COLO829 (cell line): ENCODE data around the gene SPRING1.

Source experiments
- DNase-seq: peaks from one replicate; pipeline ENCODE4 v3.0.0; 2012; ENCODE audit warnings: low spot score

The SPRING1 gene

DNA sequence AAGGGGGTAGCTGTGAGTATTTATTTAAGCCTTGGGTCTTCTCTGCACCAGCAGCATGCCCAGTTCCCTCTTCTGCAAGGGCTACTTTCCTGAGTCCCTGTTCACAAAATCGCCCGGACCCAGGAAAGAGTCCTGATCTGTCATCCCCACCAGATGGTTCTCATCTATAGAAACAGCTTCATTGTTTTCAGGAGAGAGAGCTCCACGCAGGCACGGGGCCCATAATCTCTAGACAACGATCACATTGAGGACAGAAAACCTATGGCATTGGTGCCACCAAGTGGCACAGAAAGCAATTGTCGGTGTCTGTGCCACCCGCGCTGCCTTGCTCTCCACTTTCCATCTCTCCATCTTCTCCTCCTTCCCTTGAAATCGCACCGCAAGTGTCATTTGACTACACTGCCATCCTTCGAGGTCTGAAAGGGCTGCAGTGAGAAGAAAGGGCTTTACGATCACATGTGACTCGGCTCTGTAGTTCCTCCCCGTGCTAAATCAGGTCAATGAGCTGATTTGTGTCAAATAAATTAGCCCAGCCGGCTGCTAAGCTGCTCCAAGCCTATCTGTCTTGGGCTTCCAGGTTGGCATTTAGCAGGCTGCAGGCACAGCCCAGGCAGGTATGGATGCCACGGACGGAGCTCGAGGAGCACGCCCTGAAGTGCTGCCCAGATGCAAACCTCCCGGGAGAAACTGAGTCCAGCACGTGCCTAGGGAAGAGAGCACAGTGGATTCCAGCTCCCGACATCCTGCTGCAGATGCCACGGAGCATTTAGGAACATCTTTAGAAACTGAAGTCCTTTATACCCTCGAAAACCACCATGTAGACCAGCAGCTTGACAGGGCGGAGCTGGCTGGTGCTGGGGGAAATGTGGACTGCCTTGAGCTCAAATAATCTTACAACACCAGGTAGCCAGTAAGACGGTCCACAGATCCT, 28.8 kb downstream of the SPRING1 start:
- DNase-seq = peak; percentile 53

DNA sequence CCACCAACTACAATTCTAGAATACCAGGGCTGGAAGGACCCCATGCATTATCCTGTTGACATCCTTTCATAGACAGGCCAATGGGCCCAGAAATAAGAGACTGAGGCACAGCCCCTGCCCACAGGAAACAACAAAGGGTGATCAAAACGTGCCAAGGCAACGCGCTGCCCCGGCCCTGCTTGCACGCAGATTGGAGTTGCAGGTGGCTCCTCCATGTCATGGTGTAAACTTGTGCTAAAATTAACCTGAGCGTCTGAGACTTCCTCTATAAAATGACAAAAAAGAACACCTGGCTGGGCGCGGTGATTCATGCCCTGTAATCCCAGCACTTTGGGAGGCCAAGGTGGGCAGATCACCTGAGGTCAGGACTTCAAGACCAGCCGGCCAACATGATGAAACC, 30.1 kb downstream of the SPRING1 start:
- no peak for DNase-seq

DNA sequence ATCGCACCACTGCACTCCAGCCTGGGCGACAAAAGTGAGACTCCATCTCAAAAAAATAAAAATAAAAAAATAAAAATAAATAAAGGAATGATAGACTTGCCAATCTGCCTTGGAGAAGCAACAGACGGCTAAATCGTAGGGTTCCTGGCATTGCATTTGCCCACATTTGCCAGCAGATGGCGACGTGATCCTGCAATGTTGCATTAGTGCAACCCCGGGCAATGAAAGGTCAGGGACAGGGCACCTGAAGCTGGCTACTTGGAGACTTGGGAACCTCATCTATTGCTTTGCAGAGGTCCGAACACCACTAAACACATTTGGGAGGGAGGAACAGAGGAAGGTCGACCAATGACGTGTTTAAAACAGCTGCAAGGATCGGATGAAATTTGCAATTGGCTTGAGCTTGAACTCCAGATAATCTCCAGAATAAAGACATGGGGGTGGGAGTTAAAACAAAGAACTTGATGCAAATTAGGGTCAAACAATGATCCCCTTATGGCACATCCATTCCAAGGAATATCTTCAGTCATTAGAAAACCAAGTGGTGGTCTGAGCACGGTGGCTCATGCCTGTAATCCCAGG, 34.6 kb downstream of the SPRING1 start:
- peak; percentile 79 for DNase-seq

DNA sequence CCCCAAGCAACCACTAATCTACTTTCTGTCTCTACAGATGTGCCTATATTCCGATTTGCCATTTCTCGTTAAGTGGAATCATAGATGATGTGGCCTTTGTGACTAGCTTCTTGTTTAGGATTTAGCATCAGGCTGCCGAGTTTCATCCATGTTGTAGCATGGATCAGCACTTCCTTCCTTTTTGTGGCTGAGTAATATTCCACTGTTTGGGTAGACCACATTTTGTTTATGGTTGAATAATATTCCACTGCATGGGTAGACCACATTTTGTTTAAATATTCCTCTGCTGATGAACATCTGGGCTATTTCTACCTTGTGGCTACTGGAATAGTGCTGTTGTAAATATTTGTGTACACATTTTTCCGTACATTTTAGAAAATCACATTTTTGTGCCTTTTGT, 36.4 kb downstream of the SPRING1 start:
- DNase-seq = no peak

DNA sequence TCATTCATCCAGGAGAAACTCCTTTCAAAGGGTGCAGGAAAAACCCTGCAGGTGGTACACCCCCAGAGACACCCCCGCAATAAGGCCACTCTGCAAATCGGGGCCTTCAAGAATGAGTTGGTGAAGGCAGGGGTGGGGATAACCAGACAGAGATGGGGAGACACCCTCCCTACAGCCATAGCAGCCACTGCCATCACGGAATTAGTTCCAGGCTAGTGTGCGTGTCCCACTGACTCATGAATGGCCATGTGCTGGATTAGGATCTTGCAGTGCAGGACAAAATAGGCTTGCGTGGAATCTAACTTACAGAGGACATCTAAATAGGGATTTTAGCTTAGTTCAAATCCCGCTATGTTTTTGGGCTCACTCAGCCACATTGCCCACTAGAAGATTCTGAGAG, 37.8 kb downstream of the SPRING1 start:
- no peak for DNase-seq

DNA sequence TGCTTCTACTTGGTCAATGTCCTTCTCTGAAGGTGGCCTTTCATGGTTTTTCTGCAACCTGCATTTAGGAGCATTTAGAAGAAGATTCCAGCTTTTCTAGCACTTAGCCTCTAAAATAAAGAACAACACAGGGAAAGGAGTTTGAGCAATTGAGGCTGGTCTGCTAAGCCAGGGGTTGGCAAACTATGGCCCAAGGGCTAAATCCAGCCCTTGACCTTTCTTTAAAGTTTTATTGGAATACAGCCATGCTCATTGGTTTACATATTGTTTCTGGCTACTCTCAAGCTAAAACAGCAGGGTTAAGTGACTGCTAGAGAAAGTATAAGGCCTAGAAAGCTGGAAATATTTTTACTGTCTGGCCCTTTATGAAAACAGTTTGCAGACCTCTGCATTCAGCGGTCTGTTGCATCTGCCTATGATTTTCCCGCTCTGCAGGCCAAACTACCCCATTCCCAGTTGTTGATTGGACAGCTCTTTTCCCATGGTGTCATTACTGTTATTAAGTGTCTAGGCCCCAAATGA, 39.3 kb downstream of the SPRING1 start:
- no peak for DNase-seq

DNA sequence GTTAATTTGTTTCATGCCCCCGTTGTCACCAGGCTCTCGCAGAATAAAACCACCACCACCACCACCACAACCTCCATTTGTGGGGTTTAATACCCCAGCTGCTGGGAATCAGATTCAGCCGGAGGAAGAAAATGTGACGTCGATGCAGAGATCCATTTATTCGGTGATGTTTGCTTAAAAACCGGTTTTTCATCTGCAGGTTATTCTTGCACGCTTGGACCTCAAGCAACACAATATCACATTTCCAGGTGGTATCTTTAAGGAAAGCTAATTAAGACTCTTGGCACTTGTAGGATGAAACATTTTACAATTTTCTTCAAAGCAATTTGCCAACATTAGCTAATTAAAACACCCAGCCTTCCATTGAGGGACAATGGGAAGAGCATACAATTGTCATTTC, 39.8 kb downstream of the SPRING1 start:
- no peak for DNase-seq

DNA sequence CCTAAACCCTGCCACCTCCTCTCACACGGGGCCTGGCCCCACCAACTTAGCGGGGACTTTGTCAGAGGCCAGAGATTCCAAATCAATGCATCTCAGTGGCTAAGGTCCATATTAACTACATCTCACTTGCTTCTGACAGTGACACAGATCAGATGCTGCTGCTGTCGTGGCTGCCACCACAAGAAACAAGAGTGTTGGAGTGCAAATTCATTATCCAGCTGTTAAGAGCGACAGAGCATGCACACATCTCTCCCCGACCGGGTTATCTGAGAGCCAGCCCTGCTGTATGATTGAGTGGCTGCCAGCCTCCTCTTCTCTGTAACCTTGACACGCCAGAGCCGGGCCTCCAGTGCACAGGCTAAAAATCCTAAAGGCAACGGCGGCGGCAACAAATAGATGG, 40.2 kb downstream of the SPRING1 start:
- DNase-seq = no peak

DNA sequence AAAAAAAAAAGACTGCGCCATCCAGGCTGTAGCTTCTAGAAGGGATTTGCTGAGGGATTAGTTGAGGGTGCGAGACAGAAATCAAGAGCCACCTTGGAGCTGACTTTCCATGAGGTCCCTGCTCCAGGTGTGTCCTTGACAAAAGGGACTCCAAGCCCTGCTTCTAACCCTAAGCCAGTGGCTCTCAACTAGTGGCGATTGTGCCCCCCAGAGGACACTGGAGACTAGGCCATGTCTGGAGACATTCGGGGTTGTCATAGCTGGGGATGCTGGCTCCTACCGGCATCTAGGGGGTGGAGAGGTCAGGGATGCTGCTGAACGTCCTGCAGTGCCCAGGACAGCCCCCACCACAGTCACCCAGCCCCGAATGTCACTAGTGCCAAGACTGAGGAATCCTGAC, 40.6 kb downstream of the SPRING1 start:
- DNase-seq = no peak

DNA sequence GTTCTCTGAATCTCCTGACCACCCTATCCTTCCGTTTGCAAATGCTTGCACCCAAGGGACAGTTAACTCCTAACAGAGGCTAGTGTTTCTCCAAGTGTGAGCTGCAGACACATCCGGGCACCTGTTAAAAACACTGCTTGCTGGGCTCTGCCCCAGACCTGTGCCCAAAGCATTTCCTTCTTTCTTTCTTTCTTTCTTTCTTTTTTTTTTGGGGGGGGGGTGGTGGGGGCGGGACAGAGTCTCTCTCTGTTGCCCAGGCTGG, 42.5 kb downstream of the SPRING1 start:
- no peak for DNase-seq

DNA sequence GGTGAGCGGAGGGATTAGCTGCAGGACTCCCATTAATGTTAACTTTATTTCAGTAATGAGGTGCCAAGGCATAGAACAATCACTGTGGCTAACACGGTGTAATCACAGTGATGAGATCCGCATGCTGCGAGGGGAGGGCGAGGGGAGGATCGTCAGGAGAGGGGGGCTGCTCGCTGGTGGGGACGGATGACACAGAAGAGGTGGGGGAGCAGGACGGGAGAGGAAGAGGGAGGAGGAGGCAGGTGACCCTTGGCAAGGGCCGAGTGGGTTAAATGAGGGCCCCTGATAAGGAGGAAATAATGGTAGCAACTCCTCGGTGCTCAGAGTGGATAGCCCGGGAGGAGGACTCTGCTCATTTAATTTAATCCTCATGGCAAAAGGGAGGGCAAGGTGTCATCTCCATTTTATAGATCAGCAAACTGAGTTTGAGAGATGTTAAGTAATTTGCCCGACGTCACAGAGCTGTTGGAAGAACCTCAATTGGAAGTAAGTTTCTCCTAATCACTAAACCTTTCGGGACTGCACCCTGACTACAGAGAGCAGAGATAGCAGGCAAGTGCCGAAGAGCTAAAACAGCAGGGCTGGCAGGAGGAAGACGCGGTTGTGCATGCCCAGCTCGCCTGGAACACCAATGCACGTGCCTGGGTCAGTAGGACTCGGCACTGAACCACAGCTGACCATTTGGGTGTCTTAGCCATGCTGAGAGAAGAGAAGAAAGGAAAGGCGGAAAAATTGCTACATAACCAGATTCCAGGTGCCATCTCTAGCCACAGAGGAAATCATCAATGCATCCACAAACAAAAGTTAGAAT, 43.0 kb downstream of the SPRING1 start:
- no peak for DNase-seq

DNA sequence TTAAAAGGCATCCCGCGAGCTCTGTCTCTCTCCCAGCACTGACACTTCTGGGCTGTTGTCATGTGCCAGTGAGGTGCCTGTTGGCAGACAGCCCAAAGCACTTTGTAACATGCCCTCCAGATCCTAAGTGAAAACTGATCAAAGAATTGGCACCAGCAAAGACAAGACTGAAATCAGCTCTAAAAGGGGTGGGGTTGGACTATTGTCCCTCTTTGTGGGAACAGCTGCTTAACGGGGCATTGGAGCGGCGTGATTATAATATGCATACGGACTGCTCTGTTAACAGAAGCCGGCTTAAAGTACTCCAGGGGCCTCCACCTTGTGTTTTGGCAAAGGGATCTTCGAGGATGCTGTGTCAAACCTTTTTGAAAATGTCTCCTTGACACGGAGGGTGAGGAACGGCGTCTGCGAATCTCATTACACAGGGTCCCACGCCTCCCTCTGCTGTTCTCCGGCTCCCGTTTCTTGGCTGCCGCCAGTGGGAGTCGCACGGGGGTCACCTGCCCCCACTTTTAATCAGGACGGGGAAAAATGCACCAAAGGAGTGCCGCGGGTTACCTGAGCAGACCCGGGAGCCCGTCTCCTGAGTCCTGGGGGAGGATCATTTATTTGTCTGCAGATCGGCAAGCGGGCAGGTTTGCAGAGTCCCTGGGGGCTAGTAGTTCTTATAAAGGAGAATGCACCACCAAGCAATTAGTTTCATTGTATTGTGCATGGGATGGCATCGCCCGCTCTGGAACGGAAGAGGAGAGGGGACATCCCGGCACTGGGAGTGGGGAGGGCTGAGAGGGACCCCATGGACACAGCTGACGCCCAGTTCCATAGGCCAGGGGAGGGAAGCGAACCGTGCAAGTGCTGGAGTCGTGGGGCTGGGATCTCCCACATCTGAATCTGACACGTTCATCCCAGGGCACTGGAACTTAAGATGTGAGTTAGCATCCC, 44.3 kb downstream of the SPRING1 start:
- no peak for DNase-seq

DNA sequence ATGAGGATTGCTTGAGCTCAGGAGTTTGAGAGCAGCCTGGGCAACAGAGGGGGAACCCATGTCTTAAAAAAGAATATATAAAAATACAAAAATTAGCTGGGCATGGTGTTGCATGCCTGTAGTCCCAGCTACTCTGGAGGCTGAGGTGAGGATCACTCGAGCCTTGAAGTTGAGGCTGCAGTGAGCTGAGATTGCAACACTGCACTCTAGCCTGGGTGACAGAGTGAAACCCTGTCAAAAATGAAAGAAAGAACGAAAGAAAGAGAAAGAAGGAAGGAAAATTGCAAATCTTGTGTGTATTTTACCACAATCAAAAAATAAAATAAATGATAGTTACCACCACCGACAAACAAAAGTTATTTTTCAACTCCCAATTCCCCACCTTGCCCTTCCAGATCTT, 45.3 kb downstream of the SPRING1 start:
- no peak for DNase-seq

DNA sequence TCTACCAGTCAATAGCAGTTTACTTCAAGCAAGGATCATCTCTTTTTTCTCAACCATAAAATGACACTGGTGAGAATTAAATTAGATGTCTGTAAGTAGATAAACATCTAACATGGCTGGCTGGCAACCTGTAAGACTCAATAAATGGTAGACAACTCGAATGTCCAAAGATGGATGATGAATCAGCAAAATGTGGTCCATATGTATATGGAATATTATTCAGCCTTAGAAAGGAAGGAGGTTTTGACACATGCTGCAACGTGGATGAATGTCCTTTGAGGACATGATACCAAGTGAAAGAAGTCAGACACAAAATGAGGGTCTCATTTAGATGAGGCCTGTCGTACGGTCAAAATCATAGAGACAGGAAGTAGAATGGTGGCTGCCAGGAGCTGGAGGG, 46.2 kb downstream of the SPRING1 start:
- DNase-seq = no peak

DNA sequence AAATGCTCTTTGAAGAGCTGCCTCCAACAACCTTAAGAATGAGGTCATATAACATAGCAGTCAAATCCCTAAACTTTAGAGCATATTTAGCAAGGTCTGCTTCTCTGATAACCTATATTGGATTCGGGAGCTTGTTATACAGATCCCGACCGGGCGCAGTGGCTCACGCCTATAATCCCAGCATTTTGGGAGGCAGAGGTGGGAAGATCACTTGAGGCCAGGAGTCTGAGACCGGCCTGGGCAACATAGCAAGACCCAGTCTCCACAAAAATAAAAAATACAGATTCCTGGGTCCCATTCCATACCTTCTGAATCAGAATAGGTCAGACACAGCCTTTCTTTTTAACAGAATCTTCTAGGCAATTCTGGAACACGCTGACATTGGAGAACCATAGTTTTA, 46.7 kb downstream of the SPRING1 start:
- no peak for DNase-seq

DNA sequence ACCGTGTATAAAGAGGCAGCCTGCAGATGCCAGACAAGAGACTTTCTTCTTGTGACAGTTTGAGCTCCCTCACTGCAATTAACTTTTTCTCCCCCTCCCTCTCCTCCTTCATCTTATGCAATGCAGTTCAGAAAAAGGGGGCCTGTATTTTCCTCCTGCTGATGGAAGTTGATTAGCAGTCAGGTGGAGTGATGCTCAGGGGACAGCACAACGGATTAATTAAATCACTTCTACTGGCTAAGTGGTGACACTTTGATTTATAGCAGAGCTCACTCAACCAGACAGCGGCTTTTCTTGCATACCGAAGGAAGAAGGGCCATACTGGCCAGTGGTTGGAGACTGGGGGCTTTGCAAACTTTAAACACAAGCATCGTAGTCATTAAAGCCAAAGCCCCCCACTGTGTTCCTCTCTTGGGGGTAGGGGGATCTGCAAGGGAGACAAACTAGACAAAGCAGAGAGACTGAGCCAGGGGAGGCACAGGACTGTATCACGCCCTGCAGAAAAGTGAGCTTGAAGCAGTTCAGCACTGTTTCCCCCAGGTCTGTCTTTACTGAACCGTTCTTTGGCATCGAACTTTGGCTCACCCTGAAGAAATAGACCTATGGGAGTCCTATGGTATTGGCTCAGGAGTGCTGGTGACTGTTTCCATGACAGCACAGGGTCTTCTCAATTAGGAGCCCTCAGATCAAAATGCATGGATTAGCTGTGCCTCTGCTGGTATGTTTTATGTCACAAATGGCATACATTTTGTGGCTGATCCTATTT, 47.7 kb downstream of the SPRING1 start:
- no peak for DNase-seq

DNA sequence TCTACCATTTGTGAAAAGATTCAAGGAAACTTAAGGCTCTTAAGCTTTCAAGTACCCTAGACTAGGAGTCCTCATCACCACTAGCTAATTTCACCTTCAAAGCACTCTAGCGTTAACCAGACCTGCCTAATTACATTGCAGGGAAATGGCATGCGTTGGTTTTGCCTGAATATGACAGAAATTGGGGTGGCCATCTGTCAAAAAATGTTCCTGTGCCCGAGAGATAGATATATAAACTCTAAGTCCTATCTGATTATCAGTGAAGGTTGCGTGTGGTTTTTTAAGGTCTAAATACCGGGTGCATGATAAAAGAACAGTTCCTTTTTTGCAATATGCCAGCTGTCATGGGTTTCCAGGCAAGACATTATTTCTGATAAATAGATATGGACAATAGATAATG, 48.3 kb downstream of the SPRING1 start:
- DNase-seq = no peak
